Smooth muscle cell of the brain vasculature (primary cell): ENCODE measurements around the gene SWT1.
"Not testable (repeated sequence)": the region's sequence is repeated elsewhere in the genome, so short reads cannot be mapped to it uniquely, and the experiment has no call there.

Experiments
- DNase-seq: peaks from one replicate; pipeline ENCODE4 v3.0.0-alpha.2; 2012; ENCODE audit warnings: low read depth, low spot score

The SWT1 gene

GRCh38 chr1:185166106-185166505 is 9.1 kb downstream of the SWT1 start:
- DNase-seq: no peak

- peak; percentile 40 for DNase-seq
Measured at GRCh38 chr1:185170291-185170848, 13.4 kb downstream of the SWT1 start.

DNA sequence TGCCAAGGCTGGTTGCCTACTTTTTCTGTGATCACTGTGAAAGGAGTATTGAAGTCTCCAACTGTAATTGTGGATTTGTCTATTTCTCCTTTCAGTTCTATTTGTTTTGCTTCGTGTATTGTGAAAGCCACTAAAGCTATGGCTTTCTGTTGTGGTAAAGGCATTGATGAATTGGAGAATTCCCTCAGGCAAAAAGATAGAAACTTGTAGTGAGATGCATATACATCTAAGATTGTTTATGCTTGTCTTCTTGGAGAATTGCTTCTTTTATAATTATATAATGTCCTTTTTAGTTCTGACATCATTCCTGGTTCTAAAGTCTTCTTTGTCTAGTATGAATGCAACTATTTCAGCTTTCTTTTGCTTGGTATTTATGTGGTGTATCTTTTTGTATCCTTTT is 36.8 kb downstream of the SWT1 start:
- no peak for DNase-seq

DNA sequence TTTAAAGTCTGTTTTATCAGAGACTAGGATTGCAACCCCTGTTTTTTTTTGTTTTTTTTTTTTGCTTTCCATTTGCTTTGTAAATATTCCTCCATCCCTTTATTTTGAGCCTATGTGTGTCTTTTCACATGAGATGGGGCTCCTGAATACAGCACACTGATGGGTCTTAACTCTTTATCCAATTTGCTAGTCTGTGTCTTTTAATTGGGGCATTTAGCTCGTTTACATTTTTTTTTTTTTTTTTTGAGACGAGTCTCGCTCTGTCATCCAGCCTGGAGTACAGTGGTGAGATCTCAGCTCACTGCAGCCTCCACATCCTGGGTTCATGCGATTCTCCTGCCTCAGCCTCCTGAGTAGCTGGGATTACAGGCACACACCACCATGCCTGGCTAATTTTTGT is 41.7 kb downstream of the SWT1 start:
- DNase-seq: not testable (repeated sequence)

- DNase-seq: no peak
Measured at GRCh38 chr1:185200889-185201288, 43.9 kb downstream of the SWT1 start.

- DNase-seq: no peak
Measured at GRCh38 chr1:185207170-185207569, 50.2 kb downstream of the SWT1 start.

- DNase-seq: no peak
Measured at GRCh38 chr1:185207980-185208602, 51.1 kb downstream of the SWT1 start.

DNA sequence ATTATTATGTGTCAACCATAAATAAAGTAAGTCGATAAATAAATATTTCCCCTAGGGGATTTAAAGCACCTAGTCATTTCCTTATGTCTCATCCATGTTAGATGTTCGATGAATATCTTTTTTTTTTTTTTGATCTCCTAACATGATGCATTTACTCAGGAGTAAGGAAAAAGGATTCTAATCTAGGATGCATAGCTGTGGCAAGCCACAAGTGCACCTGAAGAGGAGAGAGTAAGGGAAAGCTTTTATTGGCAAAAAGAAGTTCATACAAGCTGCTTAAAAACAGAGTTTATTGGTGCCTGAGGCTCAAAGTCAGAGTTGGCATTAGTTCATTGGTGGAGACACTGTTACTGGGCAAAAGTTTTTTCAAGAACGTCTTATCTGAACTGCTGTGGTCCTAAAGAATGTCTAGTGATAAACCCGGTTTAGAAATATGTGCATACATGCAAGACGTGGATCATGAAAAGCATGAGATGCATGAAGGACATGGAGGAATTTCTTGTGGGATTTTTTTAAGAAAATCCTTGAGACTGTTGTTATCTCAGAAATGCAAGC is 51.7 kb downstream of the SWT1 start:
- no peak for DNase-seq

DNA sequence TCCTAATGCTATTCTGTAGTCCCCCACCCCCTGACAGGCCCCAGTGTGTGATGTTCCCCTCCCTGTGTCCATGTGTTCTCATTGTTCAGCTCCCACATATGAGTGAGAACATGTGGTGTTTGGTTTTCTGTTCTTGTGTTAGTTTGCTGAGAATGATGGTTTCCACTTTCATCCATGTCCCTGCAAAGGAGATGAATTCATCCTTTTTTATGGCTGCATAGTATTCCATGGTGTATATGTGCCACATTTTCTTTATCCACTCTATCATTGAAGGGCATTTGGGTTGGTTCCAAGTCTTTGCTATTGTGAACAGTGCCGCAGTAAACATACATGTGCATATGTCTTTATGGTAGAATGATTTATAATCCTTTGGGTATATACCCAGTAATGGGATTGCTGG is 52.4 kb downstream of the SWT1 start:
- DNase-seq: not testable (repeated sequence)

GRCh38 chr1:185213091-185213490 is 56.1 kb downstream of the SWT1 start:
- DNase-seq: no peak

DNA sequence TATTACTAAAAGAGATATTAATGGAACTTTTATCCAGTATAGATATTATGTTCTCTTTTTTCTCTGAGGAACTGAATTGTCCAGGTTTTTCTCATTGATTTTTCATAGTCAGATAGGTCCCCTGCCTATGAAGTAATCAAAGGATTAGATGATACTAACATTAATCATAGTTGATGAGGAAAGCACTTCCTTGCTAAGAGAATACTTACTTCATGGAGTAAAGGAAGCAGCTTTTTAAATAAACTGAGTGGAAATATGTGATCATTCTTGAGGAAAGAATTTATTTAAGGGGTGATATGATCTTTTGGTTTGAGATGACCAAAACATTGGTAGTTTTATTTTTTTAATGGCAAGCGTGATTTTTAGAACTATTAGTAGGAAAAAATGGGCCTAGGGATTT is 58.9 kb downstream of the SWT1 start:
- DNase-seq: no peak

DNA sequence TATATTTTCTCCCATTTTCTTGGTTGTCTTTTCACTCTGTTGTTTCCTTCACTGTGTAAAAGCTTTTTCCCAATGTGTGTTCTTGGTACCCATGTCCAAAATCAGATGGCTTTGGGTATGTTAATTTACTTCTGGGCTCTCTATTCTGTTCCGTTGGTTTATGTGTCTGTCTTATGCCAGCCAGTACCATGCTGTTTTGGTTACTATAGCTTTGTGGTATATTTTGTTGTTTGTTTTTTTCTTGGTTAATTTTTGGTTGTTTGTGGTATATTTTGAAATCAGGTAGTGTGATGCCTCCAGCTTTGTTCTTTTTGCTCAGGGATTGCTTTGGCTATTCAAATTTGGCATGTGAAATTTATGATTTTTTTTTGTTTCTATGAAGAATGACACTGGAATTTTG is 67.2 kb downstream of the SWT1 start:
- no peak for DNase-seq

GRCh38 chr1:185227161-185227560 is 70.2 kb downstream of the SWT1 start:
- no peak for DNase-seq

- DNase-seq: no peak
Measured at GRCh38 chr1:185228979-185229378, 72.0 kb downstream of the SWT1 start.

- no peak for DNase-seq
Measured at GRCh38 chr1:185229981-185230380, 73.0 kb downstream of the SWT1 start.

DNA sequence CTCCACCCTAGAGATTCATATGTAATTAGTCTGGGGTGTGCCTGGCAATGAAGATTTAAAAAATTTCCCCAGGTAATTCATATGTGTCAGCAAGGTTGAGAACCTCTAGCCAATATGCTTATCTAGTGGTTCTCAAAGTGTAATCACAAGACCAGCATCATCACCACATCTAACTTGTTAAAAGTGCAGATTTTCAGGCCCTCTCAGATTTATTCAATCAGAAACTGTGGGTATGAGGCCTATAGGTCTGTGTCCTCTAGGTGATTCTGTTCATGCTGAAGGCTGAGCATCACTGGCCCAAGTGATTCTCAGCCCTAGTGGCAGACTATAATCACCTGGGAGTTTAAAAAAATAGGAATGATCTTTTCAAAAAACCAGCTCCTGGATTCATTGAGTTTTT is 75.9 kb downstream of the SWT1 start:
- no peak for DNase-seq

DNA sequence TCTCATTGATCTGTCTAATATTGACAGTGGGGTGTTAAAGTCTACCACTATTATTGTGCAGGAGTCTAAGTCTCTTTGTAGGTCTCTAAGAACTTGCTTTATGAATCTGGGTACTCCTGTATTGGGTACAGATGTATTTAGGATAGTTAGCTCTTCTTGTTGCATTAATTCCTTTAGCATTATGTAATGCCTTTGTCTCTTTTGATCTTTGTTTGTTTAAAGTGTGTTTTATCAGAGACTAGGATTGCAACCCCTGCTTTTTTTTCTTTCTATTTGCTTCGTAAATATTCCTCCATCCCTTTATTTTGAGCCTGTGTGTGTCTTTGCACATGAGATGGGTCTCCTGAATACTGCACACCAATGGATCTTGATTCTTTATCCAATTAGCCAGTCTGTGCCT is 77.2 kb downstream of the SWT1 start:
- not testable (repeated sequence) for DNase-seq

DNA sequence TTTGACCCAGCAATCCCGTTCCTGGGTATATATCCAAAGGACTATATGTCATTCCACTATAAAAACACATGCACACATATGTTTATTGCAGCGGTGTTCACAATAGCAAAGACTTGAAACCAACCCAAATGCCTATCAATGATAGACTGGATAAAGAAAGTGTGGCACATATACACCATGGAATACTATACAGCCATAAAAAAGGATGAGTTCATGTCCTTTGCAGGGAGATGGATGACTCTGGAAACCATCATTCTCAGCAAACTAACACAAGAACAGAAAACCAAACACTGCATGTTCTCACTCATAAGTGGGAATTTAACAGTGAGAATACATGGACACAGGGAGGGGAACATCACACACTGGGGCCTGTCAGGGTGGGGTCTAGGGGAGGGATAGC is 80.2 kb downstream of the SWT1 start:
- DNase-seq: not testable (repeated sequence)

DNA sequence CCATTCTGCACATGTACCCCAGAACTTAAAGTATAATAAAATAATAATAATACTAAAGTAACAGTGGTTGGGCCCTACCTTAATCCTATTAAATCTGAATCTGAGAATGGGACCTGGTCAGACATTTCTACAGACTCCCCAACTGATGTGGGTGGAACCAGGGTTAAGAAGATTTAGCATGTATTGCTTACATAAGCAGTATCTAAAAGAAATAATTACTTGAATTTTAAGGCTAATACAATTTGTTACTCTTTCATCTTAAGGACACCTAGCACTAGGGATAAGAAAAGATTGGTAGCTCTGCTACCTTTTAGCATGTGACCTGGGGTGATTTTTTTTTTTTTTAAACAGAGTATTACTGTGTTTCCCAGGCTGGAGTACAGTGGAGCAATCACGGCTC is 80.7 kb downstream of the SWT1 start:
- DNase-seq: no peak

DNA sequence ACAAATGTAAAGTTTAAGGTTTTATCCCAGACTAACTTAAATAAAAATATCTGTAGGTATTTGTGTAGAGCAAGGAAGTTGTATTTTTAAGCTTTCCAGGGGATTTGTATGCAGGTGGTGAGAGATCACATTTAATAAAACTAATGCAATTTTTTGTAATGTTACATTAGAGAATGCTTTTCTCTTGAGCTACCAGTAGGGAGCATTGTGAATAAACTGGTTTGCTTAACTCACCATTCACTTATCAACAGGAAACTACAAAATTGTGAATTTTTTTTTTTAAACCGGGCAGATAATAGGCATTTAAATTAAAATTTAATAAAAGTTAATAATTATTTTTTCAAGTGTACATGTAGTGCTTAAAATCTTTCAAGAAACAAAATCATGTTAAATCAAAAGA is 81.5 kb downstream of the SWT1 start:
- no peak for DNase-seq

DNA sequence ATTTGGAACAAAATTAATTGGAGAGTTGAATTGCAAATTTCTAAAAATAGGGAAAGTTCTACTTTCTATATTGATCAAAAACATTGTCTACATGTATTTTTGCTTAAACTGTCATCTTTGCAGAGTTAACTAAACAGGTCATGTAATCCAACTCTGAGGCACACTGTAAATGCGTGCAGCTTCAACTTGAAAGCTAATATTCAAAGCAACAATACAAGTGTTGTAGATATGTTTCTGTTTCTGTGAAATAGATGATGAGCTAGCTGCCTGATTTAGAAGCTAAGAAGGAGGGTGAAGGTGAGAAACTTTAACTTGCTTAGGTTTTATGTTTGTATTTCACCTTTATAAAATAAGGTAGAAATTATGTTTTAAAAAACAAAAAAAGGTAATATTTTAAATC is 82.9 kb downstream of the SWT1 start:
- no peak for DNase-seq

- DNase-seq: no peak
Measured at GRCh38 chr1:185241127-185241526, 84.2 kb downstream of the SWT1 start.

GRCh38 chr1:185244015-185244747 is 87.2 kb downstream of the SWT1 start:
- DNase-seq: no peak
